GM21515 (cell line): ENCODE measurements around the gene ITSN2.

Source experiments
- ATAC-seq: cut with Tn5 transposase; IDR thresholded peaks from one replicate; pipeline ENCODE4 v1.9.1; 2021; ENCODE audit not compliant: unreplicated experiment

The ITSN2 gene

GRCh38 chr2:24337890-24338289 is 22.4 kb downstream of the ITSN2 start:
- no peak for ATAC-seq

- ATAC-seq = no peak
These were observed 23.5 kb downstream of the ITSN2 start for GRCh38 chr2:24336811-24337210.

- no peak for ATAC-seq
These were observed 26.1 kb downstream of the ITSN2 start for GRCh38 chr2:24334245-24334633.

- no peak for ATAC-seq
These were observed 27.4 kb downstream of the ITSN2 start for GRCh38 chr2:24332791-24333540.

- ATAC-seq = peak; percentile 19
These were observed 30.2 kb downstream of the ITSN2 start for GRCh38 chr2:24330161-24330560.

- peak; percentile 49 for ATAC-seq
These were observed 30.6 kb downstream of the ITSN2 start for GRCh38 chr2:24329700-24330099.

- ATAC-seq = no peak
These were observed 32.3 kb downstream of the ITSN2 start for GRCh38 chr2:24328010-24328409.

- ATAC-seq = no peak
These were observed 42.8 kb downstream of the ITSN2 start for GRCh38 chr2:24317491-24317920.

GRCh38 chr2:24315669-24316068 is 44.7 kb downstream of the ITSN2 start:
- ATAC-seq = peak; percentile 66

GRCh38 chr2:24313744-24314632 is 46.3 kb downstream of the ITSN2 start:
- peak; percentile 45 for ATAC-seq

GRCh38 chr2:24307961-24308360 is 52.4 kb downstream of the ITSN2 start:
- no peak for ATAC-seq

GRCh38 chr2:24304631-24305030 is 55.7 kb downstream of the ITSN2 start:
- no peak for ATAC-seq

- ATAC-seq = no peak
These were observed 56.2 kb downstream of the ITSN2 start for GRCh38 chr2:24304098-24304497.

- ATAC-seq = no peak
These were observed 58.7 kb downstream of the ITSN2 start for GRCh38 chr2:24301599-24301998.

- no peak for ATAC-seq
These were observed 62.7 kb downstream of the ITSN2 start for GRCh38 chr2:24297663-24298062.

GRCh38 chr2:24287171-24287570 is 73.2 kb downstream of the ITSN2 start:
- no peak for ATAC-seq

GRCh38 chr2:24285484-24286152 is 74.7 kb downstream of the ITSN2 start:
- no peak for ATAC-seq

- ATAC-seq = no peak
These were observed 79.7 kb downstream of the ITSN2 start for GRCh38 chr2:24280645-24281044.

- no peak for ATAC-seq
These were observed 80.2 kb downstream of the ITSN2 start for GRCh38 chr2:24280161-24280560.

GRCh38 chr2:24276349-24276899 is 83.9 kb downstream of the ITSN2 start:
- ATAC-seq = no peak

GRCh38 chr2:24274809-24275208 is 85.5 kb downstream of the ITSN2 start:
- no peak for ATAC-seq
